ENCODE results near the gene OBP2B.
"Not testable (repeated sequence)": the region's sequence is repeated elsewhere in the genome, so short reads cannot be mapped to it uniquely, and the experiment has no call there.

OBP2B gene

GRCh38 chr9:133238851-133239532 is 29.9 kb upstream of the OBP2B start:
- in situ Hi-C loops (cut with MboI; ENCODE audit: low sequenced_read_pairs), result no loop called here

- in situ Hi-C loops (cut with MboI; ENCODE audit: low sequenced_read_pairs), result no loop called here
Observed at GRCh38 chr9:133238272-133238850, 29.3 kb upstream of the OBP2B start.

GRCh38 chr9:133237035-133237731 is 28.1 kb upstream of the OBP2B start:
- in situ Hi-C loops (cut with MboI; ENCODE audit: low sequenced_read_pairs), result no loop called here

- in situ Hi-C loops (cut with MboI; ENCODE audit: low sequenced_read_pairs), result not testable (repeated sequence)
Observed at GRCh38 chr9:133236291-133237034, 27.4 kb upstream of the OBP2B start.

- in situ Hi-C loops (cut with MboI; ENCODE audit: low sequenced_read_pairs), result no loop called here
Observed at GRCh38 chr9:133235549-133236222, 26.6 kb upstream of the OBP2B start.

- in situ Hi-C loops (cut with MboI; ENCODE audit: low sequenced_read_pairs), result no loop called here
Observed at GRCh38 chr9:133234577-133235322, 25.7 kb upstream of the OBP2B start.

- in situ Hi-C loops (cut with MboI; ENCODE audit: low sequenced_read_pairs), result no loop called here
Observed at GRCh38 chr9:133233681-133234432, 24.8 kb upstream of the OBP2B start.

- in situ Hi-C loops (cut with MboI; ENCODE audit: low sequenced_read_pairs), result not testable (repeated sequence)
Observed at GRCh38 chr9:133231934-133232568, 23.0 kb upstream of the OBP2B start.

- in situ Hi-C loops (cut with MboI; ENCODE audit: low sequenced_read_pairs), result not testable (repeated sequence)
Observed at GRCh38 chr9:133230514-133230913, 21.5 kb upstream of the OBP2B start.

GRCh38 chr9:133230093-133230492 is 21.0 kb upstream of the OBP2B start:
- in situ Hi-C loops (cut with MboI; ENCODE audit: low sequenced_read_pairs), result no loop called here

- in situ Hi-C loops (cut with MboI; ENCODE audit: low sequenced_read_pairs), result not testable (repeated sequence)
Observed at GRCh38 chr9:133228474-133229193, 19.6 kb upstream of the OBP2B start.

GRCh38 chr9:133227996-133228395 is 18.9 kb upstream of the OBP2B start:
- in situ Hi-C loops (cut with MboI; ENCODE audit: low sequenced_read_pairs), result not testable (repeated sequence)

- in situ Hi-C loops (cut with MboI; ENCODE audit: low sequenced_read_pairs), result no loop called here
Observed at GRCh38 chr9:133227242-133227860, 18.3 kb upstream of the OBP2B start.

GRCh38 chr9:133226219-133227171 is 17.4 kb upstream of the OBP2B start:
- in situ Hi-C loops (cut with MboI; ENCODE audit: low sequenced_read_pairs), result no loop called here

- in situ Hi-C loops (cut with MboI; ENCODE audit: low sequenced_read_pairs), result no loop called here
Observed at GRCh38 chr9:133225171-133226011, 16.3 kb upstream of the OBP2B start.

GRCh38 chr9:133224762-133225161 is 15.7 kb upstream of the OBP2B start:
- in situ Hi-C loops (cut with MboI; ENCODE audit: low sequenced_read_pairs), result no loop called here
